MM.1S (cell line): Measurements from ENCODE around the gene CLCC1.

Source experiments
- DNase-seq: peaks from one replicate; pipeline ENCODE4 v3.0.0-alpha.2; 2015
- H2AFZ ChIP-seq: fragments of 300-600 bp; sonication (generic); 2 replicates; pipeline ENCODE4 v1.6.0; 2016; ENCODE audit warnings: antibody characterized with exemption, low read length
- H3F3A ChIP-seq: fragments of 300-600 bp; sonication (generic); 2 replicates; pipeline ENCODE4 v1.6.1; 2016; ENCODE audit warnings: mild to moderate bottlenecking, antibody characterized with exemption, low read length, moderate library complexity, mixed read lengths; ENCODE audit not compliant: insufficient read depth
- H3K27ac ChIP-seq: fragments of 300-600 bp; sonication (generic); 2 replicates; pipeline ENCODE4 v1.5.1; 2016; ENCODE audit warnings: mild to moderate bottlenecking, low read length
- H3K27me3 ChIP-seq: fragments of 300-600 bp; sonication (generic); replicated peaks from 2 replicates; pipeline ENCODE4 v1.6.0; 2016; ENCODE audit warnings: low read length; ENCODE audit not compliant: insufficient read depth
- H3K36me3 ChIP-seq: fragments of 300-600 bp; sonication (generic); replicated peaks from 2 replicates; pipeline ENCODE4 v1.6.1; 2016; ENCODE audit warnings: mild to moderate bottlenecking, low read length, mixed read lengths; ENCODE audit not compliant: insufficient read depth
- H3K4me1 ChIP-seq: fragments of 300-600 bp; sonication (generic); 2 replicates; pipeline ENCODE4 v1.6.1; 2016; ENCODE audit warnings: low read length, mixed read lengths
- H3K4me2 ChIP-seq: fragments of 300-600 bp; sonication (generic); 2 replicates; pipeline ENCODE4 v1.6.0; 2016; ENCODE audit warnings: low read depth, low read length
- H3K4me3 ChIP-seq: fragments of 300-600 bp; sonication (generic); 2 replicates; pipeline ENCODE4 v1.5.1; 2016; ENCODE audit warnings: low read length, mixed read lengths
- H3K79me2 ChIP-seq: fragments of 300-600 bp; sonication (generic); 2 replicates; pipeline ENCODE4 v1.6.1; 2016; ENCODE audit warnings: mixed run types, low read length, mixed read lengths
- H3K9ac ChIP-seq: fragments of 300-600 bp; sonication (generic); 2 replicates; pipeline ENCODE4 v1.6.1; 2016; ENCODE audit warnings: low read length, mixed read lengths
- H3K9me2 ChIP-seq: fragments of 300-600 bp; sonication (generic); replicated peaks from 2 replicates; pipeline ENCODE4 v1.6.1; 2016; ENCODE audit warnings: mild to moderate bottlenecking, low read length, mixed read lengths; ENCODE audit not compliant: insufficient read depth
- H3K9me3 ChIP-seq: fragments of 300-600 bp; sonication (generic); replicated peaks from 2 replicates; pipeline ENCODE4 v1.6.1; 2016; ENCODE audit warnings: mild to moderate bottlenecking, low read length, mixed read lengths; ENCODE audit not compliant: insufficient read depth
- H4K20me1 ChIP-seq: fragments of 300-600 bp; sonication (generic); 2 replicates; pipeline ENCODE4 v1.6.1; 2016; ENCODE audit warnings: mild to moderate bottlenecking, low read length, moderate library complexity, mixed read lengths; ENCODE audit not compliant: insufficient read depth
- EZH2 ChIP-seq: fragments of 300-600 bp; sonication (generic); optimal IDR thresholded peaks from 2 replicates; pipeline ENCODE3; 2017; ENCODE audit warnings: low read depth, mild to moderate bottlenecking, antibody characterized with exemption, low read length, mixed read lengths
- EZH2phosphoT487 ChIP-seq: fragments of 300-600 bp; sonication (generic); IDR thresholded peaks from 2 replicates; pipeline ENCODE4 v1.6.1; 2018; ENCODE audit warnings: antibody characterized with exemption, low read length
- TF ChIP-seq, protein P1 (sequence below): fragments of 300-600 bp; sonication (generic); IDR thresholded peaks from 2 replicates; pipeline ENCODE4 v1.5.1; 2016; ENCODE audit warnings: antibody characterized with exemption, low read length, mixed read lengths

CLCC1 gene

GRCh38 chr1:108955881-108956280 lies 7.4 kb downstream of the CLCC1 start:
- Histone ChIP-seq H3F3A (no peaks in the 10 kb centered on the region), H4K20me1 (no peaks in the 10 kb centered on the region), H3K9me2 (no peaks in the 10 kb centered on the region), H3K4me3 (no peak overlapping the region), H3K27me3 (no peaks in the 10 kb centered on the region), H3K27ac (no peak overlapping the region), H2AFZ (no peak overlapping the region), H3K9ac (no peak overlapping the region), H3K79me2 (peaks cover 58% of the 10 kb centered on the region), H3K36me3 (no peaks in the 10 kb centered on the region), H3K4me2 (no peak overlapping the region), H3K4me1 (no peaks in the 10 kb centered on the region), H3K9me3 (no peaks in the 10 kb centered on the region)
- DNase-seq, result no peak
- TF ChIP-seq, protein P1, sequence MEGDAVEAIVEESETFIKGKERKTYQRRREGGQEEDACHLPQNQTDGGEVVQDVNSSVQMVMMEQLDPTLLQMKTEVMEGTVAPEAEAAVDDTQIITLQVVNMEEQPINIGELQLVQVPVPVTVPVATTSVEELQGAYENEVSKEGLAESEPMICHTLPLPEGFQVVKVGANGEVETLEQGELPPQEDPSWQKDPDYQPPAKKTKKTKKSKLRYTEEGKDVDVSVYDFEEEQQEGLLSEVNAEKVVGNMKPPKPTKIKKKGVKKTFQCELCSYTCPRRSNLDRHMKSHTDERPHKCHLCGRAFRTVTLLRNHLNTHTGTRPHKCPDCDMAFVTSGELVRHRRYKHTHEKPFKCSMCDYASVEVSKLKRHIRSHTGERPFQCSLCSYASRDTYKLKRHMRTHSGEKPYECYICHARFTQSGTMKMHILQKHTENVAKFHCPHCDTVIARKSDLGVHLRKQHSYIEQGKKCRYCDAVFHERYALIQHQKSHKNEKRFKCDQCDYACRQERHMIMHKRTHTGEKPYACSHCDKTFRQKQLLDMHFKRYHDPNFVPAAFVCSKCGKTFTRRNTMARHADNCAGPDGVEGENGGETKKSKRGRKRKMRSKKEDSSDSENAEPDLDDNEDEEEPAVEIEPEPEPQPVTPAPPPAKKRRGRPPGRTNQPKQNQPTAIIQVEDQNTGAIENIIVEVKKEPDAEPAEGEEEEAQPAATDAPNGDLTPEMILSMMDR, result no peak
- no peak for TF ChIP-seq EZH2
- no peak for TF ChIP-seq EZH2phosphoT487

- Histone ChIP-seq H3K27me3 (no peaks in the 10 kb centered on the region), H3K4me1 (no peaks in the 10 kb centered on the region), H3K36me3 (no peaks in the 10 kb centered on the region), H3K79me2 (peaks cover 55% of the 10 kb centered on the region), H3K9ac (no peak overlapping the region), H3K9me2 (no peaks in the 10 kb centered on the region), H3K4me2 (no peak overlapping the region), H3K27ac (no peak overlapping the region), H3F3A (no peaks in the 10 kb centered on the region), H3K4me3 (no peak overlapping the region), H3K9me3 (no peaks in the 10 kb centered on the region), H2AFZ (no peak overlapping the region), H4K20me1 (no peaks in the 10 kb centered on the region)
- DNase-seq, result no peak
- no peak for TF ChIP-seq EZH2phosphoT487
- TF ChIP-seq, protein P1, result no peak
- TF ChIP-seq EZH2, result no peak
These were observed 8.2 kb downstream of the CLCC1 start for GRCh38 chr1:108955111-108955510.

DNA sequence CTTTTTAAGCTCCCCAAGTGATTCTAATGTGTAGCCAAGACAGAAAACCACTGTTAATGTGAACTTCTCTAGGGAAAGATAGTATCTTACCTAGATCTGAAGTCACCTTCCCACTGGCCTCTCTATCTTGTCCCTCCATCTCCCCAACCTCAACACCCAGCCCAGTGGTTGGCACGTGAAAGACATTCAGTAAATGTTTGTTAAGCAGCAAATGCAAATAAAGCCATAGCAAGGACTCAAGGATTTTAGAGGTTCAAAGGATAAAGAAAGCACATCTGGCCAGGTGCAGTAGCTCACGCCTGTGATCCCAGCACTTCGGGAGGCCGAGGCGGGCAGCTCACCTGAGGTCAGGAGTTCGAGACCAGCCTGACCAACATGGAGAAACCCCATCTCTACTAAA lies 9.8 kb downstream of the CLCC1 start:
- no peak overlapping the region for H3K4me3 ChIP-seq
- H3K9ac ChIP-seq, result no peak overlapping the region
- H3K36me3 ChIP-seq, result no peaks in the 10 kb centered on the region
- no peak overlapping the region for H2AFZ ChIP-seq
- H3K9me3 ChIP-seq, result no peaks in the 10 kb centered on the region
- no peaks in the 10 kb centered on the region for H3F3A ChIP-seq
- no peaks in the 10 kb centered on the region for H3K4me1 ChIP-seq
- H3K79me2 ChIP-seq, result peaks cover 49% of the 10 kb centered on the region
- no peak for DNase-seq
- H4K20me1 ChIP-seq, result no peaks in the 10 kb centered on the region
- no peak overlapping the region for H3K27ac ChIP-seq
- H3K9me2 ChIP-seq, result no peaks in the 10 kb centered on the region
- no peak overlapping the region for H3K4me2 ChIP-seq
- TF ChIP-seq EZH2 (no peak), EZH2phosphoT487 (no peak)
- TF ChIP-seq, protein P1, result no peak
- H3K27me3 ChIP-seq, result no peaks in the 10 kb centered on the region
